ENCODE results near the gene ZSWIM1.

GRCh38 chr20:45845452-45845851, 35.6 kb upstream of the ZSWIM1 start:
- no peak for TF ChIP-seq POLR2A (IDR thresholded peaks at IDR 0.05; ENCODE audit: low read depth, low read length)
- TF ChIP-seq FOS (IDR thresholded peaks at IDR 0.05; ENCODE audit: low read depth, low read length) = no peak
- no peak for TF ChIP-seq CTCF (conservative IDR thresholded peaks at IDR 0.05; ENCODE audit: low read depth, low read length)
- TF ChIP-seq CEBPB (IDR thresholded peaks at IDR 0.05; ENCODE audit: low read depth, low read length) = no peak
- no peak for TF ChIP-seq CHD1 (IDR thresholded peaks at IDR 0.05; ENCODE audit: low read depth, low read length)
- no peak for TF ChIP-seq RCOR1 (IDR thresholded peaks at IDR 0.05; ENCODE audit: insufficient replicate concordance, low read length)
